H1 (cell line): ENCODE results near the gene NAV2. TPM values are rescaled to one million over a fixed set of nuclear protein-coding genes. Genes with fewer than 3 reads are reported as not detected.

ENCODE experiments used
- CTCF ChIA-PET: fragments of 300-600 bp; sonication (Branson Sonifier 250); formaldehyde crosslinking; loops from one replicate; lab custom pipeline; 2021; ENCODE audit not compliant: partially characterized antibody; lab: Charles Lee
- POLR2A ChIA-PET: fragments of 300-600 bp; sonication (Branson Sonifier 250); formaldehyde crosslinking; loops from one replicate; lab custom pipeline; 2021; ENCODE audit warnings: inconsistent platforms; ENCODE audit not compliant: partially characterized antibody; lab: Charles Lee
- DNase-seq, 2 experiments: peaks; one replicate each; pipeline versions ENCODE4 v3.0.0 to v3.0.0-alpha.2; 2010 to 2022; ENCODE audit warnings: low spot score in 2 of 2, low read depth in 1 of 2, mixed read lengths in 1 of 2
- FAIRE-seq: peaks from 2 replicates; lab custom pipeline; 2011; peaks lifted over from hg19 to GRCh38; lab: Jason Lieb, UNC
- H2AFZ ChIP-seq: 2 replicates; pipeline ENCODE4 v1.8.1; 2012; ENCODE audit warnings: low read length, inconsistent platforms
- H2AK5ac ChIP-seq: 2 replicates; pipeline ENCODE4 v1.6.1; 2013; ENCODE audit warnings: low read depth, low read length
- H2BK120ac ChIP-seq: replicated peaks from 2 replicates; pipeline ENCODE3; 2013; ENCODE audit warnings: low read depth, low read length, inconsistent platforms
- H2BK12ac ChIP-seq: 2 replicates; pipeline ENCODE4 v1.6.1; 2013; ENCODE audit warnings: low read depth, low read length
- H2BK15ac ChIP-seq: 2 replicates; pipeline ENCODE4 v1.6.1; 2013; ENCODE audit warnings: low read length
- H2BK20ac ChIP-seq: 2 replicates; pipeline ENCODE4 v1.6.1; 2013; ENCODE audit warnings: low read length
- H2BK5ac ChIP-seq: 2 replicates; pipeline ENCODE4 v1.6.1; 2013; ENCODE audit warnings: low read depth, low read length
- H3K14ac ChIP-seq: 2 replicates; pipeline ENCODE4 v1.6.1; 2013; ENCODE audit warnings: inconsistent platforms; ENCODE audit not compliant: insufficient read length
- H3K18ac ChIP-seq: 2 replicates; pipeline ENCODE4 v1.6.1; 2013; ENCODE audit warnings: low read length; ENCODE audit errors: extremely low read depth
- H3K23ac ChIP-seq: 2 replicates; pipeline ENCODE4 v1.6.1; 2013; ENCODE audit warnings: inconsistent platforms; ENCODE audit not compliant: insufficient read length
- H3K23me2 ChIP-seq: 2 replicates; pipeline ENCODE4 v1.6.1; 2013; ENCODE audit warnings: low read depth, low read length
- H3K27ac ChIP-seq: 2 replicates; pipeline ENCODE4 v1.6.1; 2011; ENCODE audit warnings: low read depth, low read length, inconsistent platforms
- H3K27me3 ChIP-seq, 4 experiments: replicated peaks in 1 of 4; 1 replicate in 1 of 4; 2 replicates in 3 of 4; pipeline versions ENCODE4 v1.6.1 to v1.8.1; 2011 to 2013; ENCODE audit warnings: low read length in 3 of 4, mild to moderate bottlenecking in 3 of 4, inconsistent platforms in 2 of 4, mixed read lengths in 2 of 4, moderate library complexity in 1 of 4; ENCODE audit not compliant: control insufficient read depth in 3 of 4, insufficient read depth in 3 of 4; ENCODE audit errors: extremely low read depth in 1 of 4
- H3K36me3 ChIP-seq, 4 experiments: 2 replicates each; pipeline versions ENCODE4 v1.6.1 to v1.8.1; 2011 to 2013; ENCODE audit warnings: mild to moderate bottlenecking in 4 of 4, low read length in 3 of 4, moderate library complexity in 2 of 4, control low read depth in 1 of 4, inconsistent platforms in 1 of 4; ENCODE audit not compliant: insufficient read depth in 4 of 4, control insufficient read depth in 2 of 4
- H3K4ac ChIP-seq: replicated peaks from 2 replicates; pipeline ENCODE3; 2013; ENCODE audit warnings: low read length, low read depth, mixed read lengths, inconsistent platforms; ENCODE audit not compliant: insufficient read length
- H3K4me1 ChIP-seq, 4 experiments: replicated peaks in 1 of 4; 1 replicate in 1 of 4; 2 replicates in 3 of 4; pipeline versions ENCODE4 v1.6.1 to v1.8.1; 2011 to 2013; ENCODE audit warnings: low read length in 3 of 4, inconsistent platforms in 2 of 4, mixed read lengths in 1 of 4; ENCODE audit not compliant: insufficient read depth in 4 of 4, control insufficient read depth in 3 of 4
- H3K4me2 ChIP-seq, 2 experiments: 2 replicates each; pipeline versions ENCODE4 v1.6.1 to v1.8.1; 2011 to 2013; ENCODE audit warnings: low read depth in 2 of 2, low read length in 2 of 2, control low read depth in 1 of 2, inconsistent platforms in 1 of 2, mild to moderate bottlenecking in 1 of 2; ENCODE audit not compliant: insufficient read depth in 1 of 2
- H3K4me3 ChIP-seq, 4 experiments: fragments of 200-600, 300-600 bp in 1 of 4; sonication (generic), shearing (Covaris generic), sonication (Bioruptor Twin) in 1 of 4; 2 replicates each; pipeline versions ENCODE4 v1.5.1 to v1.8.1; 2011 to 2016; ENCODE audit warnings: low read length in 4 of 4, low read depth in 3 of 4, control low read depth in 2 of 4, inconsistent platforms in 2 of 4, mild to moderate bottlenecking in 2 of 4, mixed read lengths in 1 of 4, moderate library complexity in 1 of 4; ENCODE audit not compliant: insufficient read depth in 2 of 4; ENCODE audit errors: extremely low read depth in 1 of 4
- H3K56ac ChIP-seq: replicated peaks from 2 replicates; pipeline ENCODE3; 2013; ENCODE audit warnings: low read depth, mild to moderate bottlenecking, mixed read lengths, low read length, inconsistent platforms; ENCODE audit not compliant: insufficient read length
- H3K79me1 ChIP-seq: 2 replicates; pipeline ENCODE4 v1.6.1; 2013; ENCODE audit warnings: low read depth, low read length, control low read depth
- H3K79me2 ChIP-seq, 2 experiments: 2 replicates each; pipeline versions ENCODE4 v1.6.1 to v1.8.1; 2012 to 2013; ENCODE audit warnings: low read length in 2 of 2, mild to moderate bottlenecking in 2 of 2, inconsistent platforms in 1 of 2; ENCODE audit not compliant: insufficient read depth in 2 of 2, control insufficient read depth in 1 of 2
- H3K9ac ChIP-seq, 4 experiments: replicated peaks in 1 of 4; 1 replicate in 1 of 4; 2 replicates in 3 of 4; pipeline versions ENCODE4 v1.6.1 to v1.8.1; 2011 to 2013; ENCODE audit warnings: low read depth in 3 of 4, low read length in 3 of 4, control low read depth in 2 of 4, mild to moderate bottlenecking in 2 of 4, moderate library complexity in 2 of 4, inconsistent platforms in 1 of 4; ENCODE audit errors: extremely low read depth in 1 of 4
- H3K9me3 ChIP-seq, 2 experiments: 2 replicates each; pipeline versions ENCODE4 v1.6.1 to v1.8.1; 2012 to 2013; ENCODE audit warnings: mild to moderate bottlenecking in 2 of 2, moderate library complexity in 2 of 2, control low read depth in 1 of 2, inconsistent platforms in 1 of 2, low read depth in 1 of 2, low read length in 1 of 2, mixed read lengths in 1 of 2; ENCODE audit not compliant: insufficient read depth in 2 of 2
- H4K20me1 ChIP-seq, 2 experiments: replicated peaks in 1 of 2; 2 replicates each; pipeline versions ENCODE3 to v1.8.1; 2011 to 2013; ENCODE audit warnings: inconsistent platforms in 2 of 2, low read length in 2 of 2, mild to moderate bottlenecking in 1 of 2; ENCODE audit not compliant: insufficient read depth in 2 of 2, control insufficient read depth in 1 of 2
- H4K5ac ChIP-seq: 2 replicates; pipeline ENCODE4 v1.6.1; 2013; ENCODE audit warnings: low read length, low read depth, mixed read lengths, inconsistent platforms; ENCODE audit not compliant: insufficient read length
- H4K8ac ChIP-seq: 2 replicates; pipeline ENCODE4 v1.8.0; 2013; ENCODE audit warnings: mild to moderate bottlenecking, moderate library complexity, low read length, inconsistent platforms; ENCODE audit not compliant: insufficient read depth; ENCODE audit errors: extremely low read depth
- H4K91ac ChIP-seq: replicated peaks from 2 replicates; pipeline ENCODE3; 2013; ENCODE audit warnings: low read length, mixed read lengths, inconsistent platforms; ENCODE audit not compliant: insufficient read length
- ASH2L ChIP-seq: fragments of 200-600, 300-600 bp; sonication (generic); IDR thresholded peaks from one replicate; pipeline ENCODE4 v1.7.1; 2017; ENCODE audit warnings: low read length
- CBX5 ChIP-seq: fragments of 300-800, 300-1000 bp; sonication (generic); IDR thresholded peaks from 2 replicates; pipeline ENCODE4 v1.7.1; 2016; ENCODE audit warnings: antibody characterized with exemption, low read length, low read depth
- CHD1 ChIP-seq: IDR thresholded peaks from 2 replicates; pipeline ENCODE4 v1.6.1; 2012; ENCODE audit warnings: low read depth, low read length, improper control_type of control experiment
- CHD2 ChIP-seq: IDR thresholded peaks from 2 replicates; pipeline ENCODE4 v1.6.1; 2012; ENCODE audit warnings: low read length, improper control_type of control experiment
- EP300 ChIP-seq, 2 experiments: IDR thresholded peaks; 1 replicate in 1 of 2; 2 replicates in 1 of 2; pipeline ENCODE4 v1.6.1; 2011 to 2012; ENCODE audit warnings: low read depth in 2 of 2, low read length in 2 of 2, mild to moderate bottlenecking in 2 of 2, borderline replicate concordance in 1 of 2, inconsistent platforms in 1 of 2, moderate library complexity in 1 of 2
- GTF2F1 ChIP-seq: IDR thresholded peaks from 2 replicates; pipeline ENCODE4 v1.6.1; 2012; ENCODE audit warnings: low read depth, low read length, improper control_type of control experiment, borderline replicate concordance
- KDM4A ChIP-seq: IDR thresholded peaks from one replicate; pipeline ENCODE4 v1.7.1; 2012; ENCODE audit warnings: low read depth, mild to moderate bottlenecking, moderate library complexity, low read length, inconsistent platforms; ENCODE audit not compliant: severe bottlenecking
- NANOG ChIP-seq: IDR thresholded peaks from 2 replicates; pipeline ENCODE4 v1.6.1; 2011; ENCODE audit warnings: low read length, low read depth, mild to moderate bottlenecking, inconsistent platforms; ENCODE audit not compliant: insufficient read depth, poor library complexity, severe bottlenecking
- RAD21 ChIP-seq, 2 experiments: IDR thresholded peaks in 1 of 2; conservative IDR thresholded peaks in 1 of 2; 2 replicates each; pipeline ENCODE4 v1.6.1; 2011; ENCODE audit warnings: low read depth in 2 of 2, low read length in 2 of 2, improper control_type of control experiment in 1 of 2, inconsistent platforms in 1 of 2, mild to moderate bottlenecking in 1 of 2, moderate library complexity in 1 of 2
- SAP30 ChIP-seq: fragments of 300-600 bp; sonication (generic); IDR thresholded peaks from 2 replicates; pipeline ENCODE4 v1.7.1; 2012; ENCODE audit warnings: low read length, moderate library complexity, mild to moderate bottlenecking, inconsistent platforms; ENCODE audit not compliant: insufficient read depth, insufficient replicate concordance
- SIX5 ChIP-seq: IDR thresholded peaks from 2 replicates; pipeline ENCODE4 v1.6.1; 2011; ENCODE audit warnings: mild to moderate bottlenecking, low read depth, low read length
- SUZ12 ChIP-seq: fragments of 200-600 bp; sonication (generic); IDR thresholded peaks from 2 replicates; pipeline ENCODE4 v1.6.1; 2012; ENCODE audit warnings: mild to moderate bottlenecking, inconsistent platforms, low read length, moderate library complexity, mixed read lengths
- YY1 ChIP-seq: IDR thresholded peaks from 2 replicates; pipeline ENCODE4 v1.6.1; 2011; ENCODE audit warnings: low read depth, mild to moderate bottlenecking, low read length
- ZNF274 ChIP-seq: IDR thresholded peaks from 2 replicates; pipeline ENCODE4 v1.7.0; 2012; ENCODE audit warnings: low read length, borderline replicate concordance; ENCODE audit errors: extremely low read depth
- WGBS, 2 experiments: shearing (Covaris generic) in 1 of 2; methylation state at CpG; one replicate each; pipeline versions ENCODE4 v1.1.6 to v1.1.7; 2013 to 2015; ENCODE audit warnings: low lambda C conversion rate in 2 of 2, mixed read lengths in 2 of 2, inconsistent platforms in 1 of 2, low coverage in 1 of 2, missing lambda C conversion rate in 1 of 2; ENCODE audit not compliant: insufficient replicate concordance in 2 of 2, insufficient coverage in 1 of 2, insufficient read length in 1 of 2; ENCODE audit errors: extremely low coverage in 1 of 2, missing lambda C conversion rate in 1 of 2; 5-methylcytosine and 5-hydroxymethylcytosine counted together
- polyA plus RNA-seq, 7 experiments: library from polyadenylated mRNA; depleted of rRNA in 3 of 7; stranded (reverse) in 5 of 7; unstranded in 2 of 7; fragments of >200 nt in 5 of 7; fragments of 200-250 nt in 2 of 7; gene quantifications; 1 replicate in 5 of 7; 2 replicates in 1 of 7; 4 replicates in 1 of 7; pipeline versions ENCODE4 v1.2.1 to v1.2.3, GENCODE V29; 2011 to 2013; ENCODE audit warnings: missing spikeins in 2 of 7, mixed read lengths in 2 of 7
- total RNA-seq: library from RNA; stranded (reverse); fragmentation: NEBNext Ultra II Directional; extraction: Animal tissue kit (Norgen Biotek cat#: 25700); gene quantifications from 2 replicates; pipeline ENCODE4 v1.2.1, GENCODE V29; 2021

Gene NAV2
- total and polyA plus RNA-seq, 2 of the 8 experiments (the other 6 are each of a cell fraction or from before 2014, with no cell fraction given), result 35.6 to 73.6 TPM

GRCh38 chr11:19862091-19862490 lies 149.5 kb downstream of the NAV2 start:
- H3K14ac ChIP-seq, result no peak overlapping the region
- H4K5ac ChIP-seq, result no peak overlapping the region
- no peak overlapping the region for H4K8ac ChIP-seq
- no peak overlapping the region for H3K4ac ChIP-seq
- H3K23ac ChIP-seq, result no peak overlapping the region
- H3K4me1 ChIP-seq, result peaks cover 4 to 13% (median 8%) of the 10 kb centered on the region in 4 experiments
- peaks cover 0 to 27% of the 10 kb centered on the region in 2 experiments; a peak in 2 of 4 replicates for H3K79me2 ChIP-seq
- FAIRE-seq (no peak), DNase-seq (no peak)
- H3K36me3 ChIP-seq, result peaks cover 0 to 5% (median 2%) of the 10 kb centered on the region in 4 experiments; a peak in 3 of 8 replicates
- no peaks in the 10 kb centered on the region for H3K9me3 ChIP-seq
- no peak overlapping the region for H2BK5ac ChIP-seq
- H2BK15ac ChIP-seq, result no peak overlapping the region
- H3K4me2 ChIP-seq, result no peak overlapping the region
- no peak overlapping the region for H2AFZ ChIP-seq
- no peaks in the 10 kb centered on the region for H3K23me2 ChIP-seq
- no peak overlapping the region for H3K56ac ChIP-seq
- H2BK12ac ChIP-seq, result no peak overlapping the region
- H4K91ac ChIP-seq, result no peak overlapping the region
- H3K9ac ChIP-seq, result no peak overlapping the region
- H2BK20ac ChIP-seq, result no peak overlapping the region
- no peak overlapping the region for H2AK5ac ChIP-seq
- peaks cover 3% of the 10 kb centered on the region; the same call in 1 of the 2 replicates for H3K79me1 ChIP-seq
- WGBS, 2 experiments, result 77% methylated on average over 4 of the region's 4 CpGs; no CpG with 5 or more reads in 1 of the 2 experiments
- CTCF ChIA-PET, result interaction anchor here (0.8 to 2.1 kb wide), 7 partner anchors 9 to 120 kb away, joined by 3 to 7 read pairs (median 3); no protein-coding TSS in a partner anchor
- no peak overlapping the region for H3K27ac ChIP-seq
- no peaks in the 10 kb centered on the region for H4K20me1 ChIP-seq
- H2BK120ac ChIP-seq, result no peak overlapping the region
- H3K27me3 ChIP-seq, result no peaks in the 10 kb centered on the region
- POLR2A ChIA-PET, result interaction anchor here (1.3 kb wide), 1 partner anchor 44 kb away, joined by 3 read pairs; no protein-coding TSS in a partner anchor
- no peak overlapping the region for H3K18ac ChIP-seq
- no peak overlapping the region for H3K4me3 ChIP-seq
- TF ChIP-seq RAD21 (IDR thresholded peaks at IDR 0.05 in 1 of 2, conservative IDR thresholded peaks at IDR 0.05 in 1 of 2; ENCODE audit: low read depth in 2 of 2, low read length in 2 of 2) (no peak), SUZ12 (no peak), EP300 (IDR thresholded peaks at IDR 0.05; ENCODE audit: borderline replicate concordance in 1 of 2, low read depth in 2 of 2, low read length in 2 of 2) (no peak), CBX5 (no peak), CHD2 (no peak), ZNF274 (no peak), CHD1 (no peak), KDM4A (no peak), SIX5 (no peak), SAP30 (no peak), ASH2L (no peak), YY1 (no peak), GTF2F1 (no peak), NANOG (no peak)
